Ishikawa (cell line): ENCODE measurements around the gene OR6F1.

Experiments
- CEBPB ChIP-seq: IDR thresholded peaks from 2 replicates; pipeline ENCODE4 v1.6.1; 2012
- CREB1 ChIP-seq: IDR thresholded peaks from 2 replicates; pipeline ENCODE4 v1.6.1; 2012; ENCODE audit warnings: low read depth
- EGR1 ChIP-seq: IDR thresholded peaks from 2 replicates; pipeline ENCODE4 v1.6.1; 2012
- EP300 ChIP-seq: IDR thresholded peaks from 2 replicates; pipeline ENCODE4 v1.6.1; 2012; ENCODE audit warnings: borderline replicate concordance
- FOXM1 ChIP-seq: IDR thresholded peaks from 2 replicates; pipeline ENCODE4 v1.6.1; 2012; ENCODE audit warnings: low read depth, borderline replicate concordance
- NFIC ChIP-seq: IDR thresholded peaks from 2 replicates; pipeline ENCODE4 v1.6.1; 2012
- RAD21 ChIP-seq: IDR thresholded peaks from 2 replicates; pipeline ENCODE4 v1.6.1; 2012; ENCODE audit warnings: low read depth
- TAF1 ChIP-seq: IDR thresholded peaks from 2 replicates; pipeline ENCODE4 v1.6.1; 2012; ENCODE audit warnings: low read depth, mild to moderate bottlenecking
- TCF12 ChIP-seq: IDR thresholded peaks from 2 replicates; pipeline ENCODE4 v1.6.1; 2012; ENCODE audit warnings: low read depth
- TEAD4 ChIP-seq: IDR thresholded peaks from 2 replicates; pipeline ENCODE4 v1.6.1; 2012
- YY1 ChIP-seq: IDR thresholded peaks from 2 replicates; pipeline ENCODE4 v1.6.1; 2012; ENCODE audit warnings: low read depth
- ZBTB7A ChIP-seq: IDR thresholded peaks from 2 replicates; pipeline ENCODE4 v1.6.1; 2012; ENCODE audit warnings: low read depth
- TF ChIP-seq, protein P1 (sequence below): IDR thresholded peaks from 2 replicates; pipeline ENCODE4 v1.6.1; 2012; ENCODE audit warnings: low read depth, mild to moderate bottlenecking
- TF ChIP-seq, protein P2 (sequence below): IDR thresholded peaks from 2 replicates; pipeline ENCODE4 v1.6.1; 2012
- TF ChIP-seq, protein P3 (sequence below): IDR thresholded peaks from 2 replicates; pipeline ENCODE4 v1.6.1; 2012

OR6F1 gene

DNA sequence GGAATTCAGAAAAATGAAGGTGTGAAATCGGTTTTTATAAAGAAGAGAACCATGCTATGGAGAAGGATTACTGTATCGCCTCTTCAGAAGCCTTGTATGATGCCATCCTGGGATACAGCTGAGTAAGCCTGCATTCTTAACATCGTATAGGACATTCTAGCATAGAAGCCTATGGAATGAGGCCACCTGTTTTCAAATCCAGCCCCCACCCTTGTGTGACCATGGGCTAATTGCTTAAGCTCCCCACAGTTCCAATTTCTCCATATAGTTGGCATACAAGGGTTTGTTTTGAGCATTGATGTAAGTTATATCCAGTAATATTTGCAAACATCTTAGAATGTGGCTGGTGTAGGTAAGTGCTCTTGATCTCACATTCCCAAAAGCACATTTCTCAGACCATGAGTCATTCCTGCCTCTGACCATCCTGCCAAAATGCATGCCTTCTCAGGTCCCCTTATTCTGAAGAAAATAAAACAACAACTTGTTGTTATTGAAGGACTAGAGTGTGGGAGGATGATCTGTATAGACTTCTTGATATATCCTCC is 30.0 kb upstream of the OR6F1 start:
- TF ChIP-seq NFIC (no peak), RAD21 (no peak), CEBPB (no peak), TEAD4 (no peak), TCF12 (no peak), CREB1 (no peak), ZBTB7A (no peak), FOXM1 (no peak), EP300 (no peak), YY1 (no peak), TAF1 (no peak), EGR1 (no peak)
- TF ChIP-seq, protein P1, sequence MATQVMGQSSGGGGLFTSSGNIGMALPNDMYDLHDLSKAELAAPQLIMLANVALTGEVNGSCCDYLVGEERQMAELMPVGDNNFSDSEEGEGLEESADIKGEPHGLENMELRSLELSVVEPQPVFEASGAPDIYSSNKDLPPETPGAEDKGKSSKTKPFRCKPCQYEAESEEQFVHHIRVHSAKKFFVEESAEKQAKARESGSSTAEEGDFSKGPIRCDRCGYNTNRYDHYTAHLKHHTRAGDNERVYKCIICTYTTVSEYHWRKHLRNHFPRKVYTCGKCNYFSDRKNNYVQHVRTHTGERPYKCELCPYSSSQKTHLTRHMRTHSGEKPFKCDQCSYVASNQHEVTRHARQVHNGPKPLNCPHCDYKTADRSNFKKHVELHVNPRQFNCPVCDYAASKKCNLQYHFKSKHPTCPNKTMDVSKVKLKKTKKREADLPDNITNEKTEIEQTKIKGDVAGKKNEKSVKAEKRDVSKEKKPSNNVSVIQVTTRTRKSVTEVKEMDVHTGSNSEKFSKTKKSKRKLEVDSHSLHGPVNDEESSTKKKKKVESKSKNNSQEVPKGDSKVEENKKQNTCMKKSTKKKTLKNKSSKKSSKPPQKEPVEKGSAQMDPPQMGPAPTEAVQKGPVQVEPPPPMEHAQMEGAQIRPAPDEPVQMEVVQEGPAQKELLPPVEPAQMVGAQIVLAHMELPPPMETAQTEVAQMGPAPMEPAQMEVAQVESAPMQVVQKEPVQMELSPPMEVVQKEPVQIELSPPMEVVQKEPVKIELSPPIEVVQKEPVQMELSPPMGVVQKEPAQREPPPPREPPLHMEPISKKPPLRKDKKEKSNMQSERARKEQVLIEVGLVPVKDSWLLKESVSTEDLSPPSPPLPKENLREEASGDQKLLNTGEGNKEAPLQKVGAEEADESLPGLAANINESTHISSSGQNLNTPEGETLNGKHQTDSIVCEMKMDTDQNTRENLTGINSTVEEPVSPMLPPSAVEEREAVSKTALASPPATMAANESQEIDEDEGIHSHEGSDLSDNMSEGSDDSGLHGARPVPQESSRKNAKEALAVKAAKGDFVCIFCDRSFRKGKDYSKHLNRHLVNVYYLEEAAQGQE, result no peak
- TF ChIP-seq, protein P2, sequence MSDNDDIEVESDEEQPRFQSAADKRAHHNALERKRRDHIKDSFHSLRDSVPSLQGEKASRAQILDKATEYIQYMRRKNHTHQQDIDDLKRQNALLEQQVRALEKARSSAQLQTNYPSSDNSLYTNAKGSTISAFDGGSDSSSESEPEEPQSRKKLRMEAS, result no peak
- TF ChIP-seq, protein P3, sequence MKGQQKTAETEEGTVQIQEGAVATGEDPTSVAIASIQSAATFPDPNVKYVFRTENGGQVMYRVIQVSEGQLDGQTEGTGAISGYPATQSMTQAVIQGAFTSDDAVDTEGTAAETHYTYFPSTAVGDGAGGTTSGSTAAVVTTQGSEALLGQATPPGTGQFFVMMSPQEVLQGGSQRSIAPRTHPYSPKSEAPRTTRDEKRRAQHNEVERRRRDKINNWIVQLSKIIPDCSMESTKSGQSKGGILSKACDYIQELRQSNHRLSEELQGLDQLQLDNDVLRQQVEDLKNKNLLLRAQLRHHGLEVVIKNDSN, result no peak

DNA sequence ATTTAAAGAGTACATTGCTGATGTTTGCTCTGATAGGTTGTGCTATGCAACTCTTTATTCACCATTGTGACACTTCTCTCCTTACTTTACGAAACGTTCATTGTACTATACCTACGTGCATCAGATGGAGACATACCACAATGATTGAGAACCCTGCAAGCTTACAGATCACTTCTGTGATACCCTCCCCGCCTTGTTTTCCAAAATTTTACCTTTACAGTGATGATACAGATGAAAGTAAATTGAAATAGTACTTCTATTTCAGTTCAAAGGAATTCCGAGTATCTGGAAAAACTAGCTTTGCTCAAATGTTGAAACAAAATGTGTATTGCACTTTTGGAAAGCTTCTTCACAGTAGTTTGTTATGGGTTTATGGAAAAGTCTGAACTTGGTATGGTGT is 25.3 kb upstream of the OR6F1 start:
- no peak for TF ChIP-seq TCF12
- TF ChIP-seq, protein P1, result no peak
- no peak for TF ChIP-seq YY1
- no peak for TF ChIP-seq CEBPB
- no peak for TF ChIP-seq TEAD4
- no peak for TF ChIP-seq EGR1
- TF ChIP-seq FOXM1, result no peak
- TF ChIP-seq, protein P2, result no peak
- no peak for TF ChIP-seq ZBTB7A
- TF ChIP-seq EP300, result no peak
- TF ChIP-seq, protein P3, result no peak
- TF ChIP-seq NFIC, result no peak
- no peak for TF ChIP-seq TAF1
- no peak for TF ChIP-seq RAD21
- no peak for TF ChIP-seq CREB1

DNA sequence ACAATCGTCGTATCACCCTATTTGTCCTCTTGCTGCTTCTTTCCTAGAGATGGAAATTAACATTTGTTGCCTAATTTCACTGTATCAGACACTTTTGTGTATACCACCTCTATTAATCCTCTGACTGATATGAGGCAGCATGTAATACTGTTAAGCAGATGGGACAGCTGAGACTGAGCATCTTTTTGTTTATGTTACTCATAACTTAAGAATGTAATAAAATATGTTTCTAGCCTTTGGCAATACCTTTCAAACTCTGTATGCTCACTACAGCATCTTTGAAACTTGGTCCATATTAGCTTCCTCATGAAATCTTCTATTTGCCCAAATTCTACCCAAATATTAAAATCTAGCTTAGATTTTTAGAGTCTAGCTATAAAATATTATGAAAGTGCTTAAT is 24.3 kb upstream of the OR6F1 start:
- TF ChIP-seq, protein P2, result no peak
- TF ChIP-seq, protein P3, result no peak
- TF ChIP-seq RAD21, result no peak
- no peak for TF ChIP-seq TCF12

DNA sequence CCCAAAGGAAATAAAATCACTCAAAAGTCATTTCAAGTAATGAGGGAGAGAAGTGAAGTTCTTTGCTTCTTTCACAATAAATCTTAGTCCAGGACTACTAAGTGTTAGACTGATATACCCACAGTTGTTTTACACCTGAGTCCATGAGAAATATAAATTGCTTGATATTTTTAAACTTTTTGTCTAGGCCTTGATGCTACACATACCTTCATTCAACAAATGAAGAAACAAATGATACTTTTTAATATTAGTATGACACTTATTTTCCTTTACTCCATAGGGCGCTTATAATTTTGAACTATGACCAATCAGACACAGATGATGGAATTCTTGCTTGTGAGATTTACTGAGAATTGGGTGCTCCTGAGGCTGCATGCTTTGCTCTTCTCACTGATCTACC is 21.9 kb upstream of the OR6F1 start, which contains the start of gene OR14K1:
Gene OR14K1 (plus strand): TSS at position 301 of the 400 bp plus-strand sequence. CDS start 0 bp downstream, at position 301.
- no peak for TF ChIP-seq CEBPB
- TF ChIP-seq ZBTB7A, result no peak
- no peak for TF ChIP-seq TCF12
- no peak for TF ChIP-seq CREB1
- TF ChIP-seq TEAD4, result no peak
- TF ChIP-seq RAD21, result no peak
- no peak for TF ChIP-seq EP300
- TF ChIP-seq, protein P1, result no peak
